ENCODE measurements around the gene NT5DC3.
"Not testable (repeated sequence)": the region's sequence is repeated elsewhere in the genome, so short reads cannot be mapped to it uniquely, and the experiment has no call there.

Gene NT5DC3

DNA sequence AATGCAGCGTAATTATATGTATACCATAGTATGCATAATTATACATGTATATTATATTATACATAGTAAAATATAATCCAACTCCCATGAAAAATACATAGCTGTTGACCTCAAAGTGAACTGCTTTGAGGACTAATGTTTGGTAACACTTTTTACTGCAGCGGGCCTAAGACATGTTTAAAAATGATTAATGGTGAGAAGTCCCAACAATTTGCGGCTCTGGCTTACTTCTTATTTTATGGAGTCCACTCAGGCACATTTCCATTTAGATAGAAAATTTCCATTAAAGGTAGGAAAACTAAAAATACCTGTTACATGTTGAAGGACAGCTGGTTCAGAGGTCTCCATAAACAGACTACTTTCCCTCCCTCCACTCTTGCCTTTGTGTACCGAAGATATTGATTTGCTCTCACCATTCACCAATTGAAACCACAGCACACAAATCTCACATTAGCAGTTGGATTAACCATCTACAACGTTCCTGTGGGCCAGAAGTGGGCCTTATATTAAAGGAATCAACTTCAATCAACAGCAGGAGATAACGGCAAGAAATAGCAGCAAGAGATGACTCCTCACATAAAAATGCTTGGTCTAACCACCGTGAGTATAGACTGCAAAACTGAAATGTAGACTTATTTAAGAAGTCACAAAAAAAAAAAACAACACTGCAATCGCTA is 14.1 kb upstream of the NT5DC3 start:
- DNase-seq, result no peak

- no peak for DNase-seq
Measured at GRCh38 chr12:103854372-103854973, 13.4 kb upstream of the NT5DC3 start.

GRCh38 chr12:103852498-103852997 is 11.5 kb upstream of the NT5DC3 start:
- DNase-seq, result no peak

GRCh38 chr12:103851127-103851526 is 10.1 kb upstream of the NT5DC3 start:
- no peak for DNase-seq

DNA sequence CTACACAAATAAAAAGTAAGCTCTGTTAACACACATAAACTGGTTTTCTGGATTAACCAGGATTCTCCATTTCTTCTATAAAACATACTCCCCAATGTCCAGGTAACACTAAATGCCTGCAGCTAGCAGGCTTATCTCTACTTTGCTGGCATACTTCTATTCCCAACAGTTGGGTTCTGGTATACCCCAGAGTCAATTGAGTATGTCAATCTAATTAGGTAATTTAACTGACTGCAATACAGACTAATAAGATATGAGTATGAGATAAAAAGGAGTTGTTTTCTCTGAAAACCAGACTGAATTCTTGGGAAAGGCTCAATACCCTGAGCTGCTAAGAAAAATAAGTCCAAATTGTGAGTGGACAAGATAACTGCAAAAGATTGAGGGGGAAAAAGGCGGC is 9.4 kb upstream of the NT5DC3 start:
- no peak for DNase-seq

DNA sequence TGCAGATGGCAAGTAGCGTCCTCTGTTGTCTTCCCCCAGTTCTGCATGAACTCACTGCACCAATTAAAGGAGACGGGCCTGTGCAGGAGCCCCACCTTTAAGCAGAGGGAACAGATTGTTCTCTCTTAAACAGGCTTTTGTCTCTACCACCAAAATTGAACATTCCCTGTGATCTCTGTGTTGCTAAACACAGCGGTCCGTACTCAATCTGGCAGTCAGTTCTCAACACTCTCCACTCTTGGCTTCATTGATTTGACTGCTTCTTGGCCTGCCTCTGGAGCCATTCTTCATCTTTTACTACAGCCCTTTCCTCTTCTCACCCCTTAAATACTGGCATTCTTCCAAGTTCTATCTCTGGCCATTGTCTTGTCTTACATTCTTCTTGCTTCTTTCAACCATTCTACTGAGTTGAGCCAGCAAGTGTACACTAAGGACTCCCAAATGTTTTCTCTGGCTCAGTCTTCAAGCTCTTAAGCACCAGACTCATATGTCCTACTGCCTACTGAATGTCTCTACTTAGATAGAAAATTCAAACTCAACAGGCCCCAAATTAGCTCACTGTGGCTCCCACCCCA is 8.0 kb upstream of the NT5DC3 start:
- no peak for DNase-seq

GRCh38 chr12:103848143-103848542 is 7.1 kb upstream of the NT5DC3 start:
- no peak for DNase-seq

DNA sequence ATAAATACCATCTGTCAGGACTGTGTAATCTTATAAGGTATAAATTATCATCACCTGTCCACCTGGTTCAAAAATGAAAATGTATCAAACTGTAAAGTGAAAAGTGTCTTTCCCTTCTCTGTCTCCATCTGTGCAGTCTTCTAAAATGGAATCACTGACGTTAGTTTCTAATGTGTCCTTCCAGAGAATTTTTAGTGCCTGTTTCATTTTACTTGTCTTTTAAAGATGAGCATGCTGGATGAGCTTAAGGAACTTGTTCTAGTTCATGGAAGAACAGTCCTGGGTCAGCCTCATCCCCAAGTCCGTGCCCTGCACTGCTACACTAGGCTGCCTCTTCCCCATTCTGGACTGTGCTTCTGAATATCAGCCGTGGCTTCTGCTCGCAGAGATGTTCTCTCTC is 5.4 kb upstream of the NT5DC3 start:
- DNase-seq, result no peak

DNA sequence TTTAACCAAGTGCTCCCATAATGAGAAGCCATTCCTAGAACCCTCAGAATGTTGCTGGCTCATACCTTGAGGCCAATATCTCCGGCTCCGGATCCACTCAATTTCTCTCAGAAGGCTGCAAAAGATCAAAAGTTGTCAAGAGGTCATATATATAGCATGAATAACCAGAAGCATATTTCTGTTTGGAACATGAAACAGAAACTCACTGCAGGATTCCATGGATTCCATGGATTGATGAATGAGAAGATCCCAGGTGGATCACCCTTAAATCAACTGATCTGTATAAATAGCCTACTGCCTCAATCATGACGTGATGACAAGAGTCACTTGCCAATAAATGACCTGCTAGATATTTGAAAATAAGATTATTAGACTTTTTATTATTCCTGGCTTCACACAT is 3.3 kb upstream of the NT5DC3 start:
- DNase-seq, result no peak

DNA sequence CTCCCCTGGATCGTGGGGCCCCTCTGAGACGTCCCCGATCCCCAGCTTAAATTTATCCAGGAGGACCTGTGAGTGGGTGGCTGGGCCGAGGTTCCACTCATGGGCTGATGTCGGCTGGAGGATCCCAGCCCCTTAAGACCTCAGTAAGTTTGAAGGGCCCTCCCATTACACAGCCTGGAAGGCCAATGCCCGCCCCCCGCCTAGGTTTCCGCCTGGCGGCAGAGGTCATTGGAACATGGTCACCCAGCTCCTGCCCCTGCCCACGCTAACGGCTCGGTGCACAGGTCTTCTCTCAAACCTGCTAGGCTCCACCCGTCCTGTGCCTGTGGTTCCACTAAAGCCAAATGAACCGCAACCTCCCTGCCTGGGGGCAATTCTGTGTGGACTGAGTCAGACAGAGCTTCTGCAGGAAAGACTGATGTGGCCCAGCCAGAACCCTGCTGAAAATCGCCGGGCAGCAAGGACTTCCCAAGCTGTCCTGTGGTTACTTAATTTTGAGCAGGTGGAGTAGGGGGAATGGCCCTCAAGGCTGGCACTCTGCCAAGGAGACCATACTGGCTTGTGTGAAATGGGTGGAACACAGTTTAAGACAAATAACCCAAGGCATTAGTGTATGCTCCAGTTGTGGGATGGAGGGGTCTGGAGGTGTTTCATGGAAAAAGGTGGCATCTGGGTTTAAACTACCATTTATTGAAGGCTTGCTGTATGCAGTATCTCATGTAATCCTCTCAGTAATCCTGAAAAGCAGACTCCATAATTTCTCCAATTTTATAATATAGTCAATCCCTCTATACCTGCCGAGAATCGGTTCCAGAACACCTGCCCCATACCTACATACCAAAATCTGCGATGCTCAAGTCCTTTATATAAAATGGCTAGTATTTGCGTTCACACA is 903 bp upstream of the NT5DC3 start:
- peak; percentile 8 for DNase-seq

DNA sequence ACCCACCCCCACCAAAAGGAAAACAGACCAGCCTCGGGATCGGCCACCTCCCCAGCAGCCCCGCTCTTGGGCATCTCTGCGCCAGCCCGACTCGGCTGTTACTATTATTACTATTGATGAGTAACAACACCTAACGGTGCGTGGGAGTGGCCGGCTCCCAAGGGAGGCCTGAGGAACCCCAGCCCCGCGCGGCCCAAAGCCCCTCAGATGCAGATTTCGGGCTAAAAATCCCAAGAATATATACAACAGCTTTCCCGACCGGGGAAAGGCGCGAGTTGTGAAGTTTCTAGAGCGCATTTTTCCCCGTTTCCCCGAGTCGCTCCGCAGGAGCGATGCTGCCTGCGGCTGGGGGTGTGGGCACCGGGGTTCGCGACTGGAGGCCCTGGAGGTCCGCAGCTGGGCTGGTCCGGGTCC is 565 bp downstream of the NT5DC3 start:
- peak; percentile 43 for DNase-seq

DNA sequence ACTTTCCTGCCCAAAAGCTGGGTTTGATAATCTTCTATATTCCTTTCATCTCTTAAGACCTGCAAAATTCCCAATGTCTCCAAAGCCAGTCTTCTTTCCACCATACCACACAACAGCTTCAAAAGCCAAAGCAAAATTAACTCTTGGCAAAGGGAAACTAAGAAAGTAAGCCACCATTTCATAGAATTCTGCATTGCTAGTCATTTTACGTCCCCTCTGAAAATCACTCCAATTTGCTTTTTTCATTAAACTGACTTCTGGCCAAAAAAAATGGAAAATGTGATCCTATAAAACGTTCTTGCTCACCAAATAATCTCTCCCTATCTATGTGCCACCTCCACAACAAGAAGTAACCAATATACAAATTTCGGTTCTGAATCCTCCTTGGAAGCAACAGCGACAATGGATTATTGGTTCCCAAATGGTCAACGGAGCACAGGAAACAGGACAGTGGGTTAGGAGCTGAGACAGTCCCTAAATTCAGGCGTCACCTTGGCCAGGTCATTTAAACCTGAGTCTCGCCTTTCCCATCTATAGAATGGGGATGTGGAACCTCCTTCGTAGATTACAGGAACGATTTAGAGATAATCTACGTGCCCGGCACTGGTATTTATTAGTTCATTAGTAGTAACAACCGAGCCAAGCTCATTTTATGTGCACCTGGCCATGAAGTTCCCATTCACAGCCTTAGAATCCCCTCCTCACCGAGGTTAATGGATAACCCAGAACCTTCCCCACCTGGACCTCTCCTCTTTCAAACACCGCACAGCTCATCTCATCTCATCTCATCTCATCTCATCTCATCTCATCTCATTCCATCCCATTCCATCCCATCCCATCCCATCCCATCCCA is 1.2 kb downstream of the NT5DC3 start:
- DNase-seq, result no peak

- no peak for DNase-seq
Measured at GRCh38 chr12:103839103-103839502, 1.9 kb downstream of the NT5DC3 start.

GRCh38 chr12:103838254-103838914 is 2.6 kb downstream of the NT5DC3 start:
- no peak for DNase-seq

DNA sequence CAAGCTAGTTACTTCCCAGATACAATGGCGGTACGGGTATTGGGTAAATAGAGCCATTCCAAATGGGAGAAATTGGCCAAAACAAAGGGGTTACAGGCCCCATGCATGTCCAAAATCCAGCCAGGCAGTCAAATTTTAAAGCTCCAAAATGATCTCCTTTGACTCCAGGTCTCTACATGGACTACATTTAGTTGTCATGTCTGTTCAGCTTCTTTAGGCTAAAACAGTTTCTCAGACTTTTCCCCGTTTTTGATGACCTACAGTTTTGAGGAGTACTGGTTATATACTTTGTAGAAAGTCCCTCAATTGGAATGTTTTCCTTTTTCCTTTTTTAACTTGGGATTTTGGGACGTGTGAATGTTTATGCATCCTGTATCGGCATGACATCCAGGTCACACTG is 4.7 kb downstream of the NT5DC3 start:
- no peak for DNase-seq

GRCh38 chr12:103835747-103836335 is 5.2 kb downstream of the NT5DC3 start:
- not testable (repeated sequence) for DNase-seq

- DNase-seq, result no peak
Measured at GRCh38 chr12:103834942-103835341, 6.1 kb downstream of the NT5DC3 start.

DNA sequence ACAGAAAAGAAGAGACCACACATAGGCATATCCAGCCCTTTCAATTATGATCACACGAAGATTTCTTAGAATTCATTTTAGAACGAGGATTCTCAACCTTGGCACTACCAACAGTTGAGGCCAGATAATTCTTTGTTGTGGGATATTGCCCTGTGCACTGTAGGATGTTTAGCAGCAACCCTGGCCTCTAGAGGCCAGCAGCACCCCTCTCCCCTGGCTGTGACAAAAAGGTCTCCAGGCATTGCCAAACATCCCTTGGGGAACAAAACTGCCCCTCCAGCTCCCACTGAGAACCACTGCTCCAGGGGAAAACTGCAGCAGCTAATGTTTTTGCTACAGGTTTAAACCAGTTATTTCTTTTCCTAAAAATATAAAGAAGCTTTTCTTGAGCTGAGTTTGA is 7.1 kb downstream of the NT5DC3 start:
- DNase-seq, result no peak

DNA sequence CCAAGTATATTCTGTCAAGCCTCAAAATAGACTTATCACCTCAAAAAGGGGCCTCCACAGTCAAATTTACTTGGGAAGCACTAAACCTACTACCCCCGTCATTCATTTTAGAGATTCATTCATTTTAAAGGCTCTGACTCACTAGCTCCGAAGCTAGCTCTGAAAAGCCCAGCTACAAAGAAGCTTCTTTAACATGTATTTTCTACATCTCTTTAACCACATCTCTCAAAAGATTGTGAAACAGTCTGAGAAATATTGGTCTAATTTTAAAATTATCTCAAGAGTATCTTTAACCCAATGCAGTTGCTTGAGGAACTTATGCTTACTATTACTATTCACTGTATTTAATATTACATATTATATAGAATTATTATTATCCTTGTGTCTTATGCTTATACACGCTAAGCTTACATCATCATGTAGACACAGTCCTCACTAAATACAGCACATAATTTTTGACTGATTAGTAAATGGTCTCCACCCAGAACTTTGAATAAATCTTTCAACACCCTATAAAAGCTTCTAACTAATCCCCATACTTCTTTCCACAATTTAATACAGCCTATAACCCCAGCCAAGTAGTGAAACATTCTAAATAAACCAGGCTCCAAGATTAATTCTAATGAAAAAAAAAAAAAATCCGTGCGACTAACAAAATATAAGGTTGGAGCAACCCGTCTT is 7.8 kb downstream of the NT5DC3 start:
- no peak for DNase-seq

DNA sequence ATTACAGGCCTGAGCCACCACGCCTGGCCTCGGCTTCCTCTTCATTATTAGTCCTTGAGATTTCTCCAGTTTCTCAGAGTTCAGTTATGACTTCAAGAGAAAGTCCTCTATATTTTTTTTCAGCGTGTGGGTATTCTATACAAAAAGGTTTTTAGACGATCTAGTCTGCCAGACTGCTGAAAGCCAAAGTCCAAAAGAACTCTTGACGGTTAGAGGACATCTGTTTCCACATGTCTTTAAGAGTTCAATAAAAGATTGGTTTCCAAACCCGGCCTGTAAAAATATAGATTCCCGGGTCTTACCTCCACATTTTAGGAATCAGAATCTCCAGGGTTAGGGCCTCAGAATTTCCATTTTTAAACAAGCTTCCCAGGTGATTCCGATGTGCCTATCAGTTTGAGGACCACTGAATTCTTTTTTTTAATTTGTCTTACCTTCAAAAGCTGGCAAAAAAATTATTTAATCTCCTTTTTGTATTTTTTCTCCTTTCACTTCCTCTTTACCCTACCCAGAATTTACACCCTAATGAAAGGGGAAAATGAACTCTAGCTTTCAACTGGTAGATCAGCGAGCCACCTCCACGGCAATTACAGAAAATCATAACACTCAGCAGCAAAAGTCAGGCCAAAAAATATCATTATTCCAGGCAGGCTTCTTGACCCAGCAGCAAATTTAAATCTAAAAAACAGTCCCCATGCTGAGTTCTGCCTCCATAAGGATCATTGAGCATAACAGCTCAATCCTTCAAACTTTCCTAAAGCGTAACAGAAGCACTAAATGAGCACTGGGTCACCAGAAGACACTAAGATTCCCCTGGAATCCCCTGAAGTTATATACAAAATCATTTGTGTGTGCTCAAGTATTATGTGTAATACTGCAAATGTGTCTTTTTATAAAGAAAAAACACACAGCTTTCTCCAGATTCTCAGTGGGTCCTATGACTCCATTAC is 8.7 kb downstream of the NT5DC3 start:
- DNase-seq, result no peak

Data from stimulated activated CD4-positive, alpha-beta T cell treated with anti-CD3 and anti-CD28 coated beads, Interleukin-4, amount 100 ng/mL, for 1 hour (primary cell).